ENCODE measurements around the gene ELFN1.

GRCh38 chr7:1622441-1622840 lies 47.6 kb upstream of the ELFN1 start:
- no peak for TF ChIP-seq RAD21 (IDR thresholded peaks at IDR 0.05)
- no peak for TF ChIP-seq CTCF (IDR thresholded peaks at IDR 0.05; ENCODE audit: low read depth, low read length, missing input control)
- no peak for TF ChIP-seq REST (IDR thresholded peaks at IDR 0.05)
- no peak for TF ChIP-seq ATF3 (IDR thresholded peaks at IDR 0.05)
- TF ChIP-seq EGR1 (IDR thresholded peaks at IDR 0.05; ENCODE audit: low read depth in 2 of 2) = no peak
- no peak for TF ChIP-seq FOXA2 (IDR thresholded peaks at IDR 0.05)
- no peak for TF ChIP-seq MAX (IDR thresholded peaks at IDR 0.05)
